Activated CD4-positive, alpha-beta T cell treated with anti-CD3 and anti-CD28 coated beads for 24 hours (primary cell): ENCODE results near the gene CLEC16A.

ENCODE experiments used
- DNase-seq, 2 donors: peaks; one replicate each; pipeline ENCODE4 v3.0.0-alpha.2; 2020; ENCODE audit warnings: low read depth in 2 of 2

The CLEC16A gene

GRCh38 chr16:11201498-11202259 lies 257.3 kb downstream of the CLEC16A start:
- no peak for DNase-seq

DNA sequence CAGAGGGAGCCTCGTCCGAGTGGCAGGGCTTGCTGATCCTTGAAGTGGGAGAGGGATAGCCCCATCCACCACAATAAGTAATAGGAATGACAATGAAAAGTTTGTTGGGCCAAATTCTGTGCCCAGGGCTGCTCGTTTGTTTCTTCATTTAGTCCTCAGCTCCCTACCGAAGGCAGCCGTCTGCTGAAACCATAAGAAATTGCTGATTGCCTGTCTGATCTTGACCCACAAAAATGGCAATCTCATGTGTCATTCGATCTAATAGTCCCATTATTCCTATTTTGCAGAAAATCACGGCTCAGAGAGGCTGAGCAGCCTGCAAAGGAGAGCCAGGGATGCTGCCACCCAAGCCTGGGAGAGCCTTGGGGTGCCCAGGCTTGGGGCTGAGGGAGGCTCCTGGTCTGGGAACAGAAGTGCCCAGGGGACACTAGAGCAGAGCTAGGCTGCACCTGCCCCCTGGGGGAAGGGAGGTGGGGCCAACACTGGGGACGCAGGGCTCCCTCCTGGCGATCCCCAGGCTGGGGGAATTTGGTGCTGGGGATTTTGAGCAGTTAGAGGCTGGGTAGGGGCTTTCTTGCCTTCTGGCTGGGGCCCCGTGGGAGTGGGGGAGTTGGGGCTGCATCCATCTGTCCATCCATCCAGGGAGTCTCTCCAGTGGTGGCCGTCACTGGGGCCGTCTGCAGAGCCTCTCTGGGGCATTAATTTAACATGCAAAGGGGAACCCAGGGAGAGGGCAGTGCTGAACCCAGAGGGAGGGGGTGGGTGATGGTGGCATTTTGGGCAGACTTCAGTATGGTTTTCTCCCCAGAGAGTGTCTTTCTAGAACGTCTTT lies 258.1 kb downstream of the CLEC16A start:
- no peak for DNase-seq

GRCh38 chr16:11203111-11203623 lies 258.8 kb downstream of the CLEC16A start:
- no peak for DNase-seq

- no peak for DNase-seq
Observed at GRCh38 chr16:11204513-11205047, 260.2 kb downstream of the CLEC16A start.

DNA sequence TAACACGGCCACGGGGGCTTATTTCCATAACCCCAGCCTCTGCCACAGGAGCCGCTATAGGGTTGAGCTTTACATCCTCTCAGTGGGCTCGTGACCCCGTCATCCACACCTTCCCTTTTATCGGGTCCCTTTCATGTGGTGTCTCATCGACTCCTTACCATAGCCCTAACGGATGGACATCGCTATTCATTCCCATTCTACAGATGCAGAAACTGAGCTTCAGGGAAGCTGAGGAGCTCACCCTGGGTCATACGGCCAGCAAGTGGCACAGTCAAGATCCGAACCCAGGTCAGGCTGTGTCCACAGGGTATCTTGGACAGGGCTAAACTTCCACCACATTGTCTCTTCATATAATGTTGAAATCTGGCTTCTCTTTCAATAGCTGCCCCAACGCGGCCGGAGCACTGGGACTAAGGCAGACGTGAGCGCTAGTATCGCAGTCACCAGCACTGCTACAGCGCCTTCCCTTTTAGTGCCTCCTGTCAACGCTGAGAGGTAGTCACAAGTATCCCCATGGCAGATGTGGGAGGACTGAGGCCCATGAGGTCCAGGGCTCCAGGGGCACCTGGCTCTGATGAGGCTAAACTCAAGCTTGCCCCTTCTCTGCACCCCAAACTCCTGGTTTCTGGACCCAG lies 260.8 kb downstream of the CLEC16A start:
- no peak for DNase-seq

- DNase-seq = no peak
Observed at GRCh38 chr16:11205754-11206581, 261.6 kb downstream of the CLEC16A start.

GRCh38 chr16:11207646-11208045 lies 263.3 kb downstream of the CLEC16A start:
- DNase-seq = no peak

GRCh38 chr16:11208916-11209665 lies 264.7 kb downstream of the CLEC16A start:
- no peak for DNase-seq

- no peak for DNase-seq
Observed at GRCh38 chr16:11210260-11210659, 265.9 kb downstream of the CLEC16A start.

- DNase-seq = no peak
Observed at GRCh38 chr16:11211061-11211976, 267.0 kb downstream of the CLEC16A start.

GRCh38 chr16:11211977-11212797 lies 267.8 kb downstream of the CLEC16A start:
- DNase-seq = no peak

DNA sequence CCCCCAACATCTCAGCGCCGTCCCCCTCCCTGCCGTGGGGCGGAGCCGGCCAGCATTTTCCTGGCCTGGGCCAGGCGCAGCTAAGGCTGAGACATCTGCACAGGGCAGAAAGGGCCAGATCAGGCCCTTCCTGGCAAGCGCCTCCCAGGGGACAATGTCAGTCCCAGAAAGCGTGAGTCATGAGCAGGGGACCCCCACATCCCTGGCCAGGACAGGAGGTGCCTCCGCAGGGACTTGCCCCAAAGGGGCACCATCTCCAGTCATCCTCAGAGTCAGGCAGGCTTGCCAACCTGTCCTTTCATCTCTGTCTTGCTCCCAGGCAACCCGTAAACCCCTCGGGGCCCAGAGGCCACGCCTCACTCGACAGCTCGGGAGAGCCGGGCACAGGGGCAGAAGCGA lies 268.4 kb downstream of the CLEC16A start:
- no peak for DNase-seq

DNA sequence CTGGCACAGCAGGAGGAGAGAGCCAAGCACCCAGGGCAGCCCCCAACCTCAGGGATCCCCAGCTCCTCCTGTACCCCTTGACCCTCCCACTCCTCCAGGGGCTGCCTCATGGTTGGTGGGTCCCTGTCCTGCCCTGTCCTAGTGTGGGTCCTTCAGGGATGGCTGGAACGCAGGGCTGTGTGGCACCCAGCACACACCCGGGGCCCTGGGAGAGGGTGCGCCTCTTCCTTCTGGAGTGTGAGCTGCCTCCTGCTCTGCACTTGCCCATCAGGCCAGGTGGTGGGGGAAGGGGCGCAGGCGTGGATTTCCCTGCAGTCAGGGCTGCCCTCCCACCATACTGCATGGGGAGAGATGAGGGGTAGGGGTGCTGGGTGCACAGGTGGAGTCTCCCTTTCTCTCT lies 269.0 kb downstream of the CLEC16A start:
- DNase-seq = no peak

DNA sequence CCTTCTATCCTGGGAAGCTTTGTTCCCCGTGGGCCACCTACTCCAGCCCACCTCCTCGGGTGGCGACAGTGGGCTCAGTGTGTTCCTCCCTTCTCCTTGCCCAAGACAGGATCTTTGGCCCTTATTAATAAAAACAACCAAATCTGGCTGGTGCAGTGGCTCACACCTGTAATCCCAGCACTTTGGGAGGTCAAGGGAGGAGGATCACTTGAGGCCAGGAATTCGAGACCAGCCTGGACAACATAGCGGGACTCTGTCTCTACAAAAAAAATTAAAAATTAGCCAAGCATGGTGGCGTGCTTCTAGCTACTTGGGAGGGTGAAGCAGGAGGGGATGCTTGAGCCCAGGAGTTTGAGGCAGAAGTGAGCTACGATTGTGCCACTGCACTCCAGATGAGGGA lies 269.4 kb downstream of the CLEC16A start:
- DNase-seq = no peak

DNA sequence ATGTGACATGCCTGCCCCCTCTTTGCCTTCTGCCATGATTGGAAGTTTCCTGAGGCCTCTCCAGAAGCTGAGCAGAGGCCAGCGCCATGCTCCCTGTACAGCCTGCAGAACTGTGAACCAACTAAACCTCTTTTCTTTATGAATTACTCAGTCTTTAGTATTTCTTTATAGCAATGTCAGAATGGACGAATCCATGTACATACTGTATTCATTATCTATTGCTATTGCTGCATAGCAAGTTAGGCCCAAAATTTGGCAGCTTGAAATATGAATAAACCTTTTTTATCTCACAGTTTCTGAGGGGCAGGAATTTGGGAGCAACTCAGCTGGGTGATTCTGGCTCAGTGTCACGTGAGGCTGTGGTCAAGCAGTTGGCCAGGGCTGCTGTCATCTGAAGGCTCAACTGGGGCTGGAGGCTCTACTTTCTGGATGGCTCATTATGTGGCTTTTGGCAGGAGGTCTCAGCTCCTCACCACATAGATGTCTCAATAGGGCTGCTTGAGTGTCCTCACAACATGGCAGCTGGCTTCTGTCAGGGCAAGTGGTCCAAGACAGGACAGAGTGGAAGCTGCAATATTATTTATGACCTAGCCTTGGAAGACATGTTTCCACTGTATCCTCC lies 271.7 kb downstream of the CLEC16A start:
- no peak for DNase-seq

DNA sequence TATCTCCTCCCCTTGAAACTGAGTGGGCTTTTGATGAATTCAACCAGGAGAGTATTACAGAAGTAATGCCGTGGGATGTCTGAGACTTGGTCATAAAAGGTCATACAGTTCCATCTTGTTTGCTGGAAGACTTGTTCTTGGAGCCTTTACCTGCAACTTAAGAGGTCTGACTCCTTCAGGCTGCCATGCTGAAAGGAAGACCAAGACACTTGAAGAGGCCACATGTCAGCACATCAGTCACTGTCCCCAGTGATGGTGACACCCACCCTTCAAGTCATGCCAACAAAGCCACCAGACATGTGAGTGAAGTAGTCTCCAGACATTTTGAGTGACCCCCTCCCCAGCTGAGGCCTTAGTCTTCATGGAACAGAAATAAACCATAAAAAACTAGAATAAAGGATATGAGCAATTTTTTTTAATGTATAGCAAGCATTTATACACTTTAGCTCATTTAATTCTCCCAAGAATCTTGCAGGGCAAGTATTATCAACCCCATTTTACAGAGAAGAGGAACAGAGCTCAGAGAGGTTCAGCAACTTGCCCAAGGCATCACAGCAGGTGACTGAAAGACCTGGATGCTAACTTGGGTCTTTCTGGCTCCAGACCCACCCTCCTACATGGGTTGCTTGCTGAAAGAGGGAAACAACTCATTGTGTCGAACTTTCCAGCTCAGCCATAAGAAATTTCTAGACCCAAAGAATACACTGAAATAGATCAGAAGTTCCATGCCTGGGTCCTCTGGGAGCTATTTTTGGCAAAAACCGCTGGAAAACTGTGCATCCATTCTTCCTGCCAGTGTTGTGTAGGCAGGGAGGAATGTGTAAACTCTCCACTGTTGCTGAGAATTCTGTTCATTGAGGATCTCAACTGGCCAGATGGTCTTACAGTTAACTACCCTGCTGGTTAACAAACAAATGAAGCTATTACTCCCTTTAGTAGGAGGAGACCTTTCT lies 273.6 kb downstream of the CLEC16A start:
- DNase-seq = no peak

- no peak for DNase-seq
Observed at GRCh38 chr16:11218604-11218962, 274.2 kb downstream of the CLEC16A start.
